Nephron (organoid): ENCODE measurements around the gene ZNF512B.
"Not testable (repeated sequence)": the region's sequence is repeated elsewhere in the genome, so short reads cannot be mapped to it uniquely, and the experiment has no call there.

Experiments
- H3K27ac Mint-ChIP-seq, 3 experiments: 2 replicates each; pipeline ENCODE4 v1.8.0; 2020; ENCODE audit warnings: mixed read lengths in 3 of 3, mild to moderate bottlenecking in 2 of 3, moderate library complexity in 1 of 3
- H3K27me3 Mint-ChIP-seq: 2 replicates; pipeline ENCODE4 v1.8.0; 2021; ENCODE audit warnings: low read depth, mild to moderate bottlenecking, moderate library complexity, mixed read lengths
- H3K36me3 Mint-ChIP-seq: 2 replicates; pipeline ENCODE4 v1.8.0; 2020; ENCODE audit warnings: low read depth, mixed read lengths
- H3K4me1 Mint-ChIP-seq: 2 replicates; pipeline ENCODE4 v1.8.0; 2020; ENCODE audit warnings: mixed read lengths
- H3K4me3 Mint-ChIP-seq, 3 experiments: 2 replicates each; pipeline ENCODE4 v1.8.0; 2020; ENCODE audit warnings: mild to moderate bottlenecking in 3 of 3, mixed read lengths in 3 of 3, moderate library complexity in 2 of 3
- H3K9me3 Mint-ChIP-seq: 2 replicates; pipeline ENCODE4 v1.8.0; 2020; ENCODE audit warnings: mixed read lengths
- CTCF ChIP-seq, 3 experiments: fragments of 200-600 bp; sonication (generic); IDR thresholded peaks; one replicate each; pipeline ENCODE4 v1.5.0; 2021; ENCODE audit warnings: antibody characterized with exemption in 3 of 3; ENCODE audit not compliant: unreplicated experiment in 3 of 3

Gene ZNF512B

GRCh38 chr20:63979557-63980316 lies 10.0 kb upstream of the ZNF512B start, which contains the start of gene SAMD10:
SAMD10 (minus strand) TSS chr20:63979642; CDS start chr20:63979467, 175 bp downstream.
- peaks cover 16% of the 10 kb centered on the region for H3K36me3 Mint-ChIP-seq
- H3K27ac Mint-ChIP-seq, result peak within 1 kb of the TSS; percentile 89 to 97 (median 95)
- no peaks in the 10 kb centered on the region for H3K9me3 Mint-ChIP-seq
- TF ChIP-seq CTCF (IDR thresholded peaks at IDR 0.05; ENCODE audit: unreplicated experiment in 3 of 3), result peak; percentile 15 to 26 (median 21)
- H3K4me3 Mint-ChIP-seq, result peak within 1 kb of the TSS; percentile 95 to 99 (median 96)
- H3K4me1 Mint-ChIP-seq, result peaks cover 35% of the 10 kb centered on the region
- peaks cover 5% of the 10 kb centered on the region for H3K27me3 Mint-ChIP-seq

- TF ChIP-seq CTCF (IDR thresholded peaks at IDR 0.05; ENCODE audit: unreplicated experiment in 3 of 3), result no peak
- Mint-ChIP-seq H3K27me3 (peaks cover 5% of the 10 kb centered on the region), H3K4me1 (peaks cover 35% of the 10 kb centered on the region)
Observed at GRCh38 chr20:63979229-63979556, 9.5 kb upstream of the ZNF512B start.

GRCh38 chr20:63978319-63979228 lies 8.8 kb upstream of the ZNF512B start:
- Mint-ChIP-seq H3K4me3 (peak overlapping the region; percentile 78 to 86 (median 83)), H3K9me3 (no peaks in the 10 kb centered on the region), H3K27me3 (peaks cover 5% of the 10 kb centered on the region), H3K36me3 (peaks cover 11% of the 10 kb centered on the region), H3K4me1 (peaks cover 41% of the 10 kb centered on the region), H3K27ac (peak overlapping the region in 1 of 3 experiments; percentile 70)
- no peak for TF ChIP-seq CTCF (IDR thresholded peaks at IDR 0.05; ENCODE audit: unreplicated experiment in 3 of 3)

More at GRCh38 chr20:63979229-63979556, 9.5 kb upstream of the ZNF512B start:
- H3K4me3 Mint-ChIP-seq, result peak overlapping the region; percentile 78 to 86 (median 83)
- H3K9me3 Mint-ChIP-seq, result no peaks in the 10 kb centered on the region
- H3K36me3 Mint-ChIP-seq, result peaks cover 11% of the 10 kb centered on the region
- no peak overlapping the region for H3K27ac Mint-ChIP-seq

- peak overlapping the region; percentile 78 to 86 (median 83) for H3K4me3 Mint-ChIP-seq
- H3K4me1 Mint-ChIP-seq, result peaks cover 44% of the 10 kb centered on the region
- no peaks in the 10 kb centered on the region for H3K9me3 Mint-ChIP-seq
- H3K36me3 Mint-ChIP-seq, result peaks cover 5% of the 10 kb centered on the region
- peaks cover 5% of the 10 kb centered on the region for H3K27me3 Mint-ChIP-seq
- no peak for TF ChIP-seq CTCF (IDR thresholded peaks at IDR 0.05; ENCODE audit: unreplicated experiment in 3 of 3)
- H3K27ac Mint-ChIP-seq, result peak overlapping the region in 1 of 3 experiments; percentile 48
Observed at GRCh38 chr20:63977739-63978276, 8.1 kb upstream of the ZNF512B start.

- Mint-ChIP-seq H3K27ac (peak overlapping the region in 1 of 3 experiments; percentile 48), H3K27me3 (peaks cover 5% of the 10 kb centered on the region), H3K4me1 (peaks cover 40% of the 10 kb centered on the region), H3K4me3 (peak overlapping the region; percentile 70 to 79 (median 74)), H3K36me3 (no peaks in the 10 kb centered on the region), H3K9me3 (no peaks in the 10 kb centered on the region)
- TF ChIP-seq CTCF (IDR thresholded peaks at IDR 0.05; ENCODE audit: unreplicated experiment in 3 of 3), result no peak
Observed at GRCh38 chr20:63976980-63977738, 7.4 kb upstream of the ZNF512B start.

GRCh38 chr20:63976511-63976910 lies 6.8 kb upstream of the ZNF512B start:
- not testable (repeated sequence) for H3K9me3 Mint-ChIP-seq, H3K27me3 Mint-ChIP-seq, H3K36me3 Mint-ChIP-seq, H3K27ac Mint-ChIP-seq
- Mint-ChIP-seq H3K4me3 (peak overlapping the region; percentile 44 to 74 (median 72)), H3K4me1 (peaks cover 34% of the 10 kb centered on the region)
